Measurements from ENCODE around the gene CAB39L.
"Not testable (repeated sequence)": the region's sequence is repeated elsewhere in the genome, so short reads cannot be mapped to it uniquely, and the experiment has no call there.

The CAB39L gene

GRCh38 chr13:49329831-49330545 lies 113.9 kb downstream of the CAB39L start:
- no peak for DNase-seq (ENCODE audit: extremely low spot score)
- ChIA-PET CTCF (interaction anchor here (1.2 kb wide), 1 partner anchor 19 kb away, joined by 3 read pairs; no protein-coding TSS in a partner anchor), POLR2A (no interaction called here)
- no peak for TF ChIP-seq CTCF (IDR thresholded peaks at IDR 0.05; ENCODE audit: control extremely low read depth, extremely low read depth, low read depth, missing control alignments)

GRCh38 chr13:49327145-49327544 lies 116.7 kb downstream of the CAB39L start:
- DNase-seq (ENCODE audit: extremely low spot score); POLR2A ChIA-PET: not testable (repeated sequence)
- CTCF ChIA-PET = interaction anchor here (1.0 kb wide), 1 partner anchor 19 kb away, joined by 3 read pairs; no protein-coding TSS in a partner anchor

- TF ChIP-seq CTCF (IDR thresholded peaks at IDR 0.05; ENCODE audit: control extremely low read depth, extremely low read depth, low read depth, missing control alignments) = no peak
- CTCF ChIA-PET = interaction anchor here (0.7 to 1.0 kb wide), 3 partner anchors 14 to 26 kb away, joined by 3 to 4 read pairs (median 3); no protein-coding TSS in a partner anchor
- DNase-seq (ENCODE audit: extremely low spot score) = no peak
- POLR2A ChIA-PET = no interaction called here
These were observed 117.5 kb downstream of the CAB39L start for GRCh38 chr13:49326222-49326917.

- no peak for DNase-seq (ENCODE audit: extremely low spot score)
- TF ChIP-seq CTCF (IDR thresholded peaks at IDR 0.05; ENCODE audit: control extremely low read depth, extremely low read depth, low read depth, missing control alignments) = no peak
- ChIA-PET CTCF (interaction anchor here (1.2 to 1.5 kb wide), 4 partner anchors 9 to 283 kb away, joined by 3 to 5 read pairs (median 4); no protein-coding TSS in a partner anchor), POLR2A (no interaction called here)
These were observed 120.5 kb downstream of the CAB39L start for GRCh38 chr13:49323344-49323743.

- POLR2A ChIA-PET = no interaction called here
- DNase-seq (ENCODE audit: extremely low spot score) = no peak
- no peak for TF ChIP-seq CTCF (IDR thresholded peaks at IDR 0.05; ENCODE audit: control extremely low read depth, extremely low read depth, low read depth, missing control alignments)
- CTCF ChIA-PET = interaction anchor here (1.0 to 1.9 kb wide), 6 partner anchors 9 to 284 kb away, joined by 3 to 8 read pairs (median 4); no protein-coding TSS in a partner anchor
These were observed 121.2 kb downstream of the CAB39L start for GRCh38 chr13:49322702-49323101.

- POLR2A ChIA-PET = no interaction called here
- DNase-seq (ENCODE audit: extremely low spot score) = no peak
- TF ChIP-seq CTCF (IDR thresholded peaks at IDR 0.05; ENCODE audit: control extremely low read depth, extremely low read depth, low read depth, missing control alignments) = no peak
- CTCF ChIA-PET = interaction anchor here (1.3 to 1.9 kb wide), 2 partner anchors 9 to 20 kb away, joined by 3 to 8 read pairs; no protein-coding TSS in a partner anchor
These were observed 122.9 kb downstream of the CAB39L start for GRCh38 chr13:49320975-49321374.

- ChIA-PET CTCF (no interaction called here), POLR2A (no interaction called here)
- no peak for TF ChIP-seq CTCF (IDR thresholded peaks at IDR 0.05; ENCODE audit: control extremely low read depth, extremely low read depth, low read depth, missing control alignments)
- no peak for DNase-seq (ENCODE audit: extremely low spot score)
These were observed 123.9 kb downstream of the CAB39L start for GRCh38 chr13:49319951-49320350.
